IPS-20b (cell line): ENCODE data around the gene INSL6.

Experiments used
- H3K27ac ChIP-seq: one replicate; pipeline ENCODE4 v1.5.1; 2013; ENCODE audit warnings: low read length
- H3K27me3 ChIP-seq: 2 replicates; pipeline ENCODE4 v1.6.1; 2013; ENCODE audit warnings: mild to moderate bottlenecking, low read length, inconsistent platforms; ENCODE audit not compliant: insufficient read depth
- H3K36me3 ChIP-seq: 2 replicates; pipeline ENCODE4 v1.6.1; 2013; ENCODE audit warnings: low read depth, mild to moderate bottlenecking, inconsistent platforms, low read length, moderate library complexity; ENCODE audit not compliant: insufficient read depth
- H3K4me1 ChIP-seq: 2 replicates; pipeline ENCODE4 v1.6.1; 2013; ENCODE audit warnings: mild to moderate bottlenecking, control low read depth, inconsistent platforms, low read length, moderate library complexity; ENCODE audit not compliant: insufficient read depth
- H3K4me3 ChIP-seq: 2 replicates; pipeline ENCODE4 v1.5.1; 2013; ENCODE audit warnings: mild to moderate bottlenecking, low read length, inconsistent platforms
- H3K9ac ChIP-seq: 2 replicates; pipeline ENCODE4 v1.6.1; 2013; ENCODE audit warnings: low read depth, mild to moderate bottlenecking, inconsistent platforms, low read length, moderate library complexity
- H3K9me3 ChIP-seq: 2 replicates; pipeline ENCODE4 v1.6.1; 2013; ENCODE audit warnings: mild to moderate bottlenecking, low read depth, low read length, inconsistent platforms; ENCODE audit not compliant: insufficient read depth

The INSL6 gene

DNA sequence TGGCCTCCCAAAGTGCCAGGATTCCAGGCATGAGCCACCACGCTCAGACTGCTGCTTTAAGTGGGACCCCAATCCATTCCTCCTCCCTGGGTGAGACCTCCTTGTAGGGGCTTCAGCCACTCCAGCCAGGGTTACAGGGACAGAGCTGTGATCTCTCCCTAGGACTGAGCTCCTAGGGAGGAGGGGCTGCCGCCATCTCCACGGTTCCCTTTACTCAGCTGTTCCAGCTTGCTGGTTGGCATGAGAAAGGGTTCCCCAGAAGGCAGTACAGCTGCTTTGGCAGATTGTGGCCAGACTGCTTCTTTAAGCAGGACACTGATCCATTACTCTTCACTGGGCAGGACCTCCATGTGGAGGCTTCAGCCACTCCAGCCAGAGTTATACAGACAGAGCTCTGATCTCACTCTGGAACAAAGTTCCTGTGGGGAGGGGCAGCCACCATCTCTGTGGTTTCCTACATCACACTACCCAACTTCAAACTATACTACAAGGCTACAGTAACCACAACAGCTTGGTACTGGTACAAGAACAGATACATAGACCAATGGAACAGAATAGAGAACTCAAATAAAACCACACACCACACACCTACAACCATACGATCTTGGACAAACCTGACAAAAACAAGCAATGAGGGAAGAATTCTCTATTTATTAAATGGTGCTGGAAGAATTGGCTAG, 7.2 kb downstream of the INSL6 start:
- Histone ChIP-seq H3K4me3 (no peak overlapping the region), H3K27ac (no peak overlapping the region), H3K4me1 (no peaks in the 10 kb centered on the region), H3K27me3 (no peaks in the 10 kb centered on the region), H3K36me3 (no peaks in the 10 kb centered on the region), H3K9ac (no peak overlapping the region), H3K9me3 (peaks cover 10% of the 10 kb centered on the region; the same call in 1 of the 2 replicates)

DNA sequence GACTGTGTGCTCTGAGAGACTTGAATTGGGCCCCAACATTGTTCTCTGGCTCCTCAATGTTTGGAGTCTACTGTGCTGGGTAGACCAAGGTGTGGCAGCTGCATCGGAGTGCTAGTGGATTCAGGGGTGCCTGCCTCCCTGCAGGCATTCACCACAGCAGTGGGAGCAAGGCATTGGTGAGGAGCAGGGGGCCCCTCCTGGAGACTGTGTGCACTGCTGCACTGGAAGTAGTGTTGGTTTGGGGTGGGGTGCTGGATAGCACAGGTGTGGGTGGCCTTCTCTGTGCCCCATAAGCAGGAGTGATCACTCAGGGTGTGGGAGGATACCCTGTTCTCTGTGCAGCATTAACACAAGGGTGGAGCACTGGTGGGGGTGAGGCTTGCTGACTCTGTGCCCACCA, 39.2 kb downstream of the INSL6 start:
- no peak overlapping the region for H3K27ac ChIP-seq
- H3K4me1 ChIP-seq = no peaks in the 10 kb centered on the region
- no peak overlapping the region for H3K4me3 ChIP-seq
- H3K27me3 ChIP-seq = no peaks in the 10 kb centered on the region
- H3K36me3 ChIP-seq = no peaks in the 10 kb centered on the region
- H3K9me3 ChIP-seq = no peaks in the 10 kb centered on the region
- no peak overlapping the region for H3K9ac ChIP-seq

DNA sequence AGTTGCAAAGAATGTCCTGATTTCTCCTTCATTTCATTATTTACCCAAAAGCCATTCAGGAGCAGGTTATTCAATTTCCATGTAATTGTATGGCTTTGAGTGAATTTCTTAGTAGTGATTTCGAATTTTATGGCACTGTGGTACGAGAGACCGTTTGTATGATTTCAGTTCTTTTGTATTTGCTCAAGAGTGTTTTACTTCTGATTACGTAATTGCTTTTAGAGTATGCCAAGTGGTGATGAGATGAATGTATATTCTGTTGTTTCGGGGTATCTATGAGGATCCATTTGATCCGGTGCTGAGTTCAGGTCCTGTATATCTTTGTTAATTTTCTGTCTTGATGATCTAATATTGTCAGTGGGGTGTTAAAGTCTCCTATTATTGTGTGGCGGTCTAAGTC, 41.2 kb downstream of the INSL6 start:
- H3K4me1 ChIP-seq = no peaks in the 10 kb centered on the region
- H3K36me3 ChIP-seq = no peaks in the 10 kb centered on the region
- no peaks in the 10 kb centered on the region for H3K9me3 ChIP-seq
- no peak overlapping the region for H3K9ac ChIP-seq
- no peaks in the 10 kb centered on the region for H3K27me3 ChIP-seq
- H3K4me3 ChIP-seq = no peak overlapping the region
- H3K27ac ChIP-seq = no peak overlapping the region

DNA sequence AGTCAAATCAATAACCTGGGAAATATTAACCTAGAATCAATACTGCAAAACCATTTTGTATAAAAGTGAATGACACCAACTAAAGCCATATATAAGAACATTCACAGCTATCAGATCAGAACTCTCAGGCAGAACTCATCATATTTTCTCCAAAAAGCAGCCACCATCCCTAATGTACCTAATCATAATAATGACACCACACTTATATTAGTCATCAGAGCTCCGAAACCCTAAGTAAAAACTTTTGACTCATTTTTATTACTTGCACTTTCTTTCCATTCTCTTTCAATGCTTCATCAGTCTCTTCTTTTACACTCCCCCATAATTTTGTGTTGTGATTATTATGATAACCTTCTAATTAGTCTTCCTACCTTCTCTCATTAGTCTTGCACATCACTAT, 45.3 kb downstream of the INSL6 start:
- Histone ChIP-seq H3K9me3 (no peaks in the 10 kb centered on the region), H3K36me3 (no peaks in the 10 kb centered on the region), H3K27me3 (no peaks in the 10 kb centered on the region), H3K27ac (no peak overlapping the region), H3K4me3 (no peak overlapping the region), H3K4me1 (no peaks in the 10 kb centered on the region), H3K9ac (no peak overlapping the region)

DNA sequence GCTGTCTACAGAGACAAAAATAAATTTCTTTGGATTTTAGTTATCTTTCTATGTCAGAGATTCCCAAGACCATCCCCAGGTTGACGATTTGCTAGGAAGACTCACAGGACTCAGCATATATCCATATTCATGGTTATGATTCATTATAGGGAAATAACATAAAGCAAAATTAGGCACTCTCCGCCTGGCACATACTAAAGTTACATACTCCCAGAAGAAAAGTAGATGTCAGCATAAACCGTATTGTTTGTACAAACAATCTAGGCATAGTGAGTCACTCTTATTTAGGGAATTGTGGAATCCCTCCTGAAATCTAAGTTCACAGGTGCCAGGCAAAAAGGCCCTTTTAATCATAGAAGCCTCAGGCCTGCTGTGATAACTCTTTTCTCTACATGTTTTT, 62.9 kb downstream of the INSL6 start:
- no peaks in the 10 kb centered on the region for H3K27me3 ChIP-seq

DNA sequence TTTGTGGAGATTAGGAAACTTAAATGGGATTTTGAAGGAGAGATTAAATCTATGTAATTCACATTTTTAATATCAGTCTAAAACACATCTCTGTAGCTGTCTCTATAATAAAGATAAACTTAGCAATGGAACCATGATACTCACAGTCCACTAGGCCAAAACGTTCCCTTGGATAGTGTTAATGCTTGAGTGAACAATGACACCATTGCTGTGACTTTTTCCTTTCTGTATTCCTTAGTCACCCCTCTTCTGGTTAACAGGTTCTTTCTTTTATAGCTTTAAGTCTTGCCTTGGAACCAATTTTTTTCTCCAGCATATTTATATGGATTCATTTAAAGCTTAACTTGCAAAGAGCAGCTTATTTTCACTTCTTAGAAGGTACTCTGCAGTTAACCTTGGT, 63.3 kb downstream of the INSL6 start:
- Histone ChIP-seq H3K9ac (no peak overlapping the region), H3K9me3 (no peaks in the 10 kb centered on the region), H3K27ac (no peak overlapping the region), H3K4me3 (no peak overlapping the region), H3K27me3 (no peaks in the 10 kb centered on the region), H3K4me1 (no peaks in the 10 kb centered on the region), H3K36me3 (no peaks in the 10 kb centered on the region)

More for the DNA sequence above, 62.9 kb downstream of the INSL6 start:
- no peak overlapping the region for H3K4me3 ChIP-seq
- H3K36me3 ChIP-seq = no peaks in the 10 kb centered on the region
- H3K4me1 ChIP-seq = no peaks in the 10 kb centered on the region
- no peaks in the 10 kb centered on the region for H3K9me3 ChIP-seq
- H3K27ac ChIP-seq = no peak overlapping the region
- no peak overlapping the region for H3K9ac ChIP-seq

DNA sequence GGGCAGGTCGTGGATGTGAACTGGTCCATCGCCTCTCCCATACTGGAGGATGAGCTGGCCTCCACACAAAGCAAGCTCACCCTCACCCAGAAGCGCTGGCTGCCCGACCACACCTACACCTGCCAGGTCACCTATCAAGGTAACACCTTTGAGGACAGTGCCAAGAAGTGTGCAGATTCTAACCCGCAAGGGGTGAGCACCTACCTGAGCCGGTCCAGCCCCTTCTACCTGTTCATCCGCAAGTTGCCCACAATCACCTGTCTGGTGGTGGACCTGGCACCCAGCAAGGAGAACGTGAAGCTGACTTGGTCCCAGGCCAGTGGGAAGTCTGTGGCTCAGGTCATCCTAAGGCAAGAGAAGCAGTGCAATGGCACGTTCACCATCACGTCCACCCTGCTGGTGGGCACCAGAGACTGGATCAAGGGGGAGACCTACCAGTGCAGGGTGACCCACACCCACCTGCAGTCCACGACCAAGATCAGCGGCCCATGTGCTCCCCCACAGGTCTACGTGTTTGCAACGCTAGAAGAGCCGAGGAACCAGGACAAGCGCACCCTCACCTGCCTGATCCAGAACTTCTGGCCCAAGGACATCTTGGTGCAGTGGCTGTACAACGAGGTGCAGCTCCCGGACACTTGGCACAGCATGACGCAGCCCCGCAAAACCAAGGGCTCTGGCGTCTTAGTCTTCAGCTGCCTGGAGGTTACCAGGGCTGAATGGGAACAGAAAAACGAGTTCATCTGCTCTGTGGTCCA, 71.3 kb downstream of the INSL6 start:
- H3K27me3 ChIP-seq = no peaks in the 10 kb centered on the region
- H3K9me3 ChIP-seq = no peaks in the 10 kb centered on the region; the same call in 1 of the 2 replicates
- no peaks in the 10 kb centered on the region for H3K4me1 ChIP-seq
- no peak overlapping the region for H3K4me3 ChIP-seq
- H3K9ac ChIP-seq = no peak overlapping the region
- no peaks in the 10 kb centered on the region for H3K36me3 ChIP-seq
- H3K27ac ChIP-seq = no peak overlapping the region
